GM18498 (cell line): ENCODE measurements around the gene SIK3.

Source experiments
- ATAC-seq: cut with Tn5 transposase; IDR thresholded peaks from one replicate; pipeline ENCODE4 v1.9.1; 2021; ENCODE audit warnings: mild to moderate bottlenecking, moderate library complexity; ENCODE audit not compliant: unreplicated experiment

The SIK3 gene

GRCh38 chr11:117080370-117080769 is 17.9 kb downstream of the SIK3 start:
- ATAC-seq = no peak

GRCh38 chr11:117076941-117077691 is 21.1 kb downstream of the SIK3 start:
- ATAC-seq = no peak

DNA sequence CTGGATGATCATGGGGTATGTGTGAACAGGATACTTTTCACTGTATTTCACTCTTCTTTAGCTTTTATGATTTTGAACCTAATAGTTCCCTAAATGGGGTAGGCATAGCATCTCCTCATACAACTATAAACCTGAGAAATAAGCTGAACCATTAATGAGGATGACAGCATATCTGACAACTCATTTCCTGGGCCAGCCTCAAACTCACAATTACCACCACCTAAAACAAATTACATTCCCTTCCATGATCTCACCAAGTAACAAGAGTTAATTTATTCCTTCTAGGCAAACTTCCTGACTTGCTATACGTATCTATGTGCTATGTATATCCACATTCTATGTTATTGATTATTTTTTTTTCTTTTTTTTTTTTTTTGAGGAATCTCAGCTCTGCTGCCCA is 23.0 kb downstream of the SIK3 start:
- ATAC-seq = no peak

DNA sequence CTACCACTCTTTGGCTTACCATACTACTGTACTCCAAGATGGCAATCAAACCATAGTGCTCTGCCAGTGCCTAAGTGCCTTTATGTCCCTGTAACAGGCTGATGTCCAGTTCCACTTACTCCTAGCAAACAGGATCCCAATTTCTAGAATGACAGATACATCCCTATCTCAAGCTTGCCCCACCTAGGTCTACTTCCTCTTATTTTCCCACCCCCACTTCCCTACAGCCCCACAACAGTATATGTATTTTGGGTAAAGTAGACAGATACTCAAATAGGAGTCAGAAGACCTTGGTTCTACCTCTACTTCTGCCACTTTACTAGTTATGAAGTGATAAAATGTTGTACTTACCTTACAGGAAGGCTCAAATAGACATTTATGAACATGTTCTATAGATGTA is 24.1 kb downstream of the SIK3 start:
- ATAC-seq = no peak

DNA sequence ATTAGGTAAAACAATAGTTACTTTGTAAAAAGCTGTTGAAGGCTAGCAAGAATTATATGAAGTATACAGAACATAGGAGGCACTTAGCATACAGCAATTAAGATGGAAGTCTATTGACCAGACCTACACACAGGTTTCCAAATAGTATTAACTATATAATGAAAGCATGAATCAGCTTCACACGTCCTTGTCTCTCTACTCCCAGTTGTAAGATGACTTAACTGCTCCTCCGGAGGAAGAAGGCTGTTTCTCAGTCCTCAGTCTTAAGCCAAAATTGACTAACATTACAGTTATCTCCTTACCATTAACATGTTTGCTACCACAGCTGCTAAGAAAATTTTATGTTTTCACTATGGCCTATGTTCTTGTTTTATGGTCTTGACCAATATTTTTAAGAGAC is 24.7 kb downstream of the SIK3 start:
- ATAC-seq = no peak

- no peak for ATAC-seq
Observed at GRCh38 chr11:117072517-117073461, 25.4 kb downstream of the SIK3 start.

- no peak for ATAC-seq
Observed at GRCh38 chr11:117071344-117071787, 26.9 kb downstream of the SIK3 start.

GRCh38 chr11:117070016-117070415 is 28.2 kb downstream of the SIK3 start:
- no peak for ATAC-seq

- ATAC-seq = no peak
Observed at GRCh38 chr11:117068303-117068860, 29.8 kb downstream of the SIK3 start.

DNA sequence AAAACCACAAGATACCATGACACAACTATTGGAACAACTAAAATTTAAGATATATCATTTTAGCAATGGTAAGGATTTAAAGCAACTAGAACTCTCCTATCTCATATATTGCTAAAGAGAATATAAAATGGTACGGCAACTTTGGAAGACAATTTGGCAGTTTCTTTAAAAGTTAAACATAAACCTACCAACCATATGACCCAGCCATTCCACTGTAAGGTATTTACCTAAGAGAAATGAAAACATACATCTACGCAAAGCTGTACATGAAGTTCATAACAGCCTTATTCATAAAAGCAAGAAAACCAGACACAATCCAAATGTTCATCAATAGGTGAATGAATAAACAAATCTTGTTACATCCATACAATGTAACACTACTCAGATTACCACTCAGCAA is 31.3 kb downstream of the SIK3 start:
- no peak for ATAC-seq

DNA sequence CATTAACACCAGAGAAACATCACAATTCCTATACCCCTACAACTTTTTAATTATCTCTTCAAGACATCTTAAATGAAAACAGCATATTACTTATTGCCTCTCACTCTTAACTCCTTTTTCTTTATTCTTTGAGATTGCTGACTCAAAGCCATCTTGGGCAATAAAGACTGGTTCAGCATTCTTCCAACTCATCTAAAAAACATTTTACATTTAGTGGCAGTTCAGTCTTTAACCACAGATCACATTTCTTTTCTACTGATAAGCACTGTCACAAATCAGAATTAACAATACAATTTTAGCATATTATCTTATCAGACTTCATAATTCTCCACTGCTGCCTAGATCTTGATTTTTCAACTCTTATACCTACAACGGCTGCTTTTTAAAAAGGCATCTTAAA is 34.0 kb downstream of the SIK3 start:
- no peak for ATAC-seq

- no peak for ATAC-seq
Observed at GRCh38 chr11:117062498-117062897, 35.7 kb downstream of the SIK3 start.

DNA sequence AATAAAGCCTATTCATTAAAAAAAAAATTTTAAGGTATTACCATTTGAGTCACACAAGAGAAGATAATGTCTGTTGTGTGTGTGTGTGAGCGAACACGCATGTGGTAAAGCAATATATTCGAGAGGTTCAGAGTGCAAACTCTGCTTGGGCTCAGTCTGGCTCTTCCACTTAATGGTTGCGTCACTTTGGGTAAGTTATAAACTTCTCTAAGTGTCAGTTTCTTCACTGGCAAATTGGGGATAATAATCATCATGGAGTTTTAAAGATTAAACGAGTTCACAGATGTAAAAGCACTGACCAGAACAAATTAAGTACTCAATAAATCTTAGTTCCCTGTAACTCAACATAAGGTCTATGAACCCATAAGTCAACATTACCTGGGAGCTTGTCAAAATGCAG is 37.0 kb downstream of the SIK3 start:
- no peak for ATAC-seq

GRCh38 chr11:117059611-117060148 is 38.5 kb downstream of the SIK3 start:
- no peak for ATAC-seq

DNA sequence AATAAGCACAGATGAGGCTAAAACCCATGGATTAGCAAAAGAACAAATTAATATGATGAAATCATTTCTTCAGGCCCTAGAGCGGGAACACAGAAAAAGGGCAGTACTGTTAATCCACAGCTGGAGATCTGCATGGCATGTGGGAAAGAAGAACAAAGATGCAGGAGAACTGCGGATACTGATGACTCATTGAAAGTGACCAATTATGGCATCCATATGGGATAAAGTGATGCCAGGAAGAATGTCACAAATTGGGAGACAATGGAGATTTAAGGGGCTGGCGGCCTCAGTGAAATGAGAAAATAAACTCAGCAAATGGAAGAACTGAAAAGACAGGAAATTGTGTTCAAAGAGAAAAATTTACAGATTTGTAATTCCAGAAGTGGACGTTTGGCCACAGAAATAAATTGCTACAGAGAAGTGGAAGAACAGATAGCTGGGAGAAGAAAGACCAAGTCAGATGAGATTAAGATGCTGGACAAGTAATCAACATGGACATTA is 39.4 kb downstream of the SIK3 start:
- ATAC-seq = no peak

- ATAC-seq = no peak
Observed at GRCh38 chr11:117057727-117058126, 40.5 kb downstream of the SIK3 start.

DNA sequence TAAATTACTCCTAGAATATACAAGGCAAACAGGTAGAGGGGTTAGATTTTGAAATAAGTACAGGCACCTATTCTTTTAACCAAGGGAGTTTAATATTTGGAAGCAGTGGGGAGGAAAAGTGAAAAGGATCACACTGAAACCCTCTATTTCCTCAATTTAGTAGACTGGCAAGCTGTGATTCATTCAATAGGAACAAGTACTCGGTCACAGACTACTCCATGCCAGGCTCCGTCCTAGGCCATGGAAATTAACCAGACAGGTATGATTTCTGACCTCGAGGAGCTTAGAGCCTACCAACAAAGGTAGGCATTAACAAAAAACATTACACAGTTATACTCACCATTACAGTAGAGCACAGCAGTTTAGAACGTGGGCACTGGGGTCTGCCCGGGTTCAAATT is 40.9 kb downstream of the SIK3 start:
- ATAC-seq = no peak

DNA sequence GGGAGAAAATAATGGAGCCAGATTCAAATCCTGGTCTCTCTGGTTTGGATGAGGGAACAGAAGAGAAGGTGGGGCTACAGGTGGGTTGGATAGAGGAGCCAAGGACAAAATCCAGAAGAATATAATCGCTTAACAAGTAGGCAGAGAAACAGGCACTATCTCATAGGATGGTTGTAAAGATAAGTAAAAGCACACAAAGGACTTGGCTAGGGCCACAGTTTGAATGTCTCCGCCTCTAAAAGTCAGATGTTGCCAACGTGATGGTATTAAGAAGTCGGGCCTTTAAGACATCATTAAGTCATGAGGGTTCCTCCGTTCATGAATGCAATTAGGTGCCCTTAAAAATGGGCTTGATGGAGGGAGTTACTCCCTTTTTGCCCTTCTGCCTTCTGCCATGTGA is 42.8 kb downstream of the SIK3 start:
- no peak for ATAC-seq

DNA sequence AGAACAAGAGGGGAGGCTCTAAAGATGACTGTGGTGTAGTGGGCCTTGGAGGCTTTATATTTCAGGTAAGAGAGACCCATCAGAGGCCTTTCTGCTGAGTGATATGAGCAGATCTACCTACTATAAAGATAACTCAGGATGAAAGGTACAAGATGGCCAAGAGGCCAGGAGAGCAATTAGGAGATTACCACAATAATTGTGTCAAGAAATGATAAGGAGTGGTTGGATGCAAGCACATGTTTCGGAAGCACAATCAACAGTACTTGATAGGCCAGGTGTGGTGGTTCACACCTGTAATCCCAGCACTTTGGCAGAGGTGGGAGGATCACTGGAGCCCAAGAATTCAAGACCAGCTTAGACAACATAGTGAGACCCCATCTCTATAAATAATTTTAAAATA is 43.8 kb downstream of the SIK3 start:
- no peak for ATAC-seq

GRCh38 chr11:117052196-117053149 is 45.8 kb downstream of the SIK3 start:
- ATAC-seq = no peak
